ENCODE data around the gene WNT11. TPM values are rescaled to one million over a fixed set of nuclear protein-coding genes. Genes with fewer than 3 reads are reported as not detected.

The WNT11 gene
- polyA plus RNA-seq, 1 donor from 2014 or later = 2.3 TPM

DNA sequence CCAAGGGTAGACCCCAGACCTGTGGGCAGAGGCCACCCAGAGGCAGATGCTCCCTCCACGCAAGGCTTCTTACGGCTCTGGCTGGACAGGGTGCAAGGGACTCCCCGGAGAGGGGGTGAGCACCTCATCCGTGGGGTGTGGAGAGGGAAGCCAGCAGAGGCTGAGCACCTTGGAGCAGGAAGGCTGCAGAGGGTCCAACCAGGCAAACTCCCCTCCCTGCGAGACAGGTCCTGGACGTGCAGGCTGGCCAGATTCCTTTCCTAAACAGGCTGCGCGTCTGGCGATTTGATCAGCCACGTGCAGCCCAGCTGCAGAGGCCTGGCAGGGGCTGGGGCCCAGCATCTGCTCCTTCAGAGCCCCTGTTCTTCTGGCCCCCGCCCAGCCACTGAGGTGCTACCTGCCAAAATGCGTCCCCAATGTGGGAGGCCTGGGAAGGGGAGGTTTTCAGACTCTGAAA is 49.3 kb downstream of the WNT11 start:
- TF ChIP-seq, protein P1, sequence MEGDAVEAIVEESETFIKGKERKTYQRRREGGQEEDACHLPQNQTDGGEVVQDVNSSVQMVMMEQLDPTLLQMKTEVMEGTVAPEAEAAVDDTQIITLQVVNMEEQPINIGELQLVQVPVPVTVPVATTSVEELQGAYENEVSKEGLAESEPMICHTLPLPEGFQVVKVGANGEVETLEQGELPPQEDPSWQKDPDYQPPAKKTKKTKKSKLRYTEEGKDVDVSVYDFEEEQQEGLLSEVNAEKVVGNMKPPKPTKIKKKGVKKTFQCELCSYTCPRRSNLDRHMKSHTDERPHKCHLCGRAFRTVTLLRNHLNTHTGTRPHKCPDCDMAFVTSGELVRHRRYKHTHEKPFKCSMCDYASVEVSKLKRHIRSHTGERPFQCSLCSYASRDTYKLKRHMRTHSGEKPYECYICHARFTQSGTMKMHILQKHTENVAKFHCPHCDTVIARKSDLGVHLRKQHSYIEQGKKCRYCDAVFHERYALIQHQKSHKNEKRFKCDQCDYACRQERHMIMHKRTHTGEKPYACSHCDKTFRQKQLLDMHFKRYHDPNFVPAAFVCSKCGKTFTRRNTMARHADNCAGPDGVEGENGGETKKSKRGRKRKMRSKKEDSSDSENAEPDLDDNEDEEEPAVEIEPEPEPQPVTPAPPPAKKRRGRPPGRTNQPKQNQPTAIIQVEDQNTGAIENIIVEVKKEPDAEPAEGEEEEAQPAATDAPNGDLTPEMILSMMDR (IDR thresholded peaks at IDR 0.05; ENCODE audit: poor library complexity, severe bottlenecking) = no peak
- no peak for TF ChIP-seq SMC3 (conservative IDR thresholded peaks at IDR 0.05; ENCODE audit: poor library complexity)
- TF ChIP-seq MXI1 (conservative IDR thresholded peaks at IDR 0.05; ENCODE audit: poor library complexity, severe bottlenecking) = no peak
- no peak for TF ChIP-seq TAF1 (IDR thresholded peaks at IDR 0.05; ENCODE audit: low read depth)
- TF ChIP-seq, protein P2, sequence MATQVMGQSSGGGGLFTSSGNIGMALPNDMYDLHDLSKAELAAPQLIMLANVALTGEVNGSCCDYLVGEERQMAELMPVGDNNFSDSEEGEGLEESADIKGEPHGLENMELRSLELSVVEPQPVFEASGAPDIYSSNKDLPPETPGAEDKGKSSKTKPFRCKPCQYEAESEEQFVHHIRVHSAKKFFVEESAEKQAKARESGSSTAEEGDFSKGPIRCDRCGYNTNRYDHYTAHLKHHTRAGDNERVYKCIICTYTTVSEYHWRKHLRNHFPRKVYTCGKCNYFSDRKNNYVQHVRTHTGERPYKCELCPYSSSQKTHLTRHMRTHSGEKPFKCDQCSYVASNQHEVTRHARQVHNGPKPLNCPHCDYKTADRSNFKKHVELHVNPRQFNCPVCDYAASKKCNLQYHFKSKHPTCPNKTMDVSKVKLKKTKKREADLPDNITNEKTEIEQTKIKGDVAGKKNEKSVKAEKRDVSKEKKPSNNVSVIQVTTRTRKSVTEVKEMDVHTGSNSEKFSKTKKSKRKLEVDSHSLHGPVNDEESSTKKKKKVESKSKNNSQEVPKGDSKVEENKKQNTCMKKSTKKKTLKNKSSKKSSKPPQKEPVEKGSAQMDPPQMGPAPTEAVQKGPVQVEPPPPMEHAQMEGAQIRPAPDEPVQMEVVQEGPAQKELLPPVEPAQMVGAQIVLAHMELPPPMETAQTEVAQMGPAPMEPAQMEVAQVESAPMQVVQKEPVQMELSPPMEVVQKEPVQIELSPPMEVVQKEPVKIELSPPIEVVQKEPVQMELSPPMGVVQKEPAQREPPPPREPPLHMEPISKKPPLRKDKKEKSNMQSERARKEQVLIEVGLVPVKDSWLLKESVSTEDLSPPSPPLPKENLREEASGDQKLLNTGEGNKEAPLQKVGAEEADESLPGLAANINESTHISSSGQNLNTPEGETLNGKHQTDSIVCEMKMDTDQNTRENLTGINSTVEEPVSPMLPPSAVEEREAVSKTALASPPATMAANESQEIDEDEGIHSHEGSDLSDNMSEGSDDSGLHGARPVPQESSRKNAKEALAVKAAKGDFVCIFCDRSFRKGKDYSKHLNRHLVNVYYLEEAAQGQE (IDR thresholded peaks at IDR 0.05; ENCODE audit: borderline replicate concordance) = no peak
- TF ChIP-seq RAD21 (conservative IDR thresholded peaks at IDR 0.05) = no peak
- no peak for TF ChIP-seq POLR2AphosphoS5 (IDR thresholded peaks at IDR 0.05)
- no peak for TF ChIP-seq EP300 (conservative IDR thresholded peaks at IDR 0.05; ENCODE audit: poor library complexity, severe bottlenecking)
- no peak for TF ChIP-seq EZH2 (IDR thresholded peaks at IDR 0.05; ENCODE audit: borderline replicate concordance, insufficient read depth, low read length, poor library complexity, severe bottlenecking)
- H3K9ac ChIP-seq (ENCODE audit: low read length) = no peak overlapping the region
- H3K4me2 ChIP-seq (ENCODE audit: low read length) = no peak overlapping the region
- H2AFZ ChIP-seq (ENCODE audit: low read depth, low read length) = no peak overlapping the region
- H4K20me1 ChIP-seq (ENCODE audit: insufficient read depth) = no peaks in the 10 kb centered on the region
- H3K27me3 ChIP-seq (ENCODE audit: insufficient read depth, low read depth, low read length) = no peaks in the 10 kb centered on the region
- H3K79me2 ChIP-seq (replicated peaks; ENCODE audit: insufficient read depth, low read length) = no peaks in the 10 kb centered on the region
- H3K4me3 ChIP-seq (ENCODE audit: low read length) = no peak overlapping the region
- H3K9me3 ChIP-seq (ENCODE audit: low read length) = no peaks in the 10 kb centered on the region
- H3K36me3 ChIP-seq (ENCODE audit: insufficient read depth, low read length) = no peaks in the 10 kb centered on the region
- H3K9me2 ChIP-seq (ENCODE audit: insufficient read depth, low read length) = no peaks in the 10 kb centered on the region
- H3K27ac ChIP-seq (ENCODE audit: low read length) = no peak overlapping the region
- H3F3A ChIP-seq (ENCODE audit: insufficient read depth, low read length, poor library complexity, severe bottlenecking) = no peaks in the 10 kb centered on the region

DNA sequence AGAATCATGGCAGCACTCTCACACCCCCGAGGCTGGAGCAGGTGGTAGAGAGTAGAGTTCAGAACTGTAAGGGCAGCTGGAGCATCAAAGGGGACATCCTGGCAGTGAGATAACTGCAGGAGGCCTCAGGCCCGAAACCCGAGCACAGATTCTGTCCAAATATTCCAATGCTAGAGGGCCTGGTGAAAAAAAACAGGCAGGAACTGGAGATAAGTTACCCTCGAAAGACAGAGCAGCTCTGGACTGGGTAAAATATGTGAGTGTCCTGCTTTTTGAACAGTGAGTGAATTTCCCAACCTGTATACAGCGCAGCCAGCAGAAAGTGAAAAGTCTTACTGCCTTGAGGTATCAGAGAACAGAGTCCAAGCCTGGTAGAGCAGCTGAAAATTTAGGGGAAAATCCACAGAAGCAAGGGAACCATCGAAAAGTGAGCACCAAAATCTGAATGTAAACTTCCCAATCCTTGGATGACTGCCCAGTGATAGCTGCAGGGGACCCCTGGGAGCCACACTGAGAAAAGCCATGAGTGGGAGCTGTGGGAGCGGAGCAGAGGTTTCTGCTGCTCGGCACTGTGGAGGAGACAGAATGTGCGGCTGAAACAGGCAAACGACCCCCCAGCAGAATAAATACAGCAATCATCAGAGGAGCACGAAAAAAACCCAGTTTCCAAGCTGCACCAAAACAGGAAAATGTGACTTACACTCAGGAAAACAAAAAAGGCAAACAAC is 50.6 kb downstream of the WNT11 start:
- Histone ChIP-seq H3K9ac (ENCODE audit: low read length) (no peak overlapping the region), H4K20me1 (ENCODE audit: insufficient read depth) (no peaks in the 10 kb centered on the region), H2AFZ (ENCODE audit: low read depth, low read length) (no peak overlapping the region), H3K27me3 (ENCODE audit: insufficient read depth, low read depth, low read length) (no peaks in the 10 kb centered on the region), H3K4me3 (ENCODE audit: low read length) (no peak overlapping the region), H3K4me2 (ENCODE audit: low read length) (no peak overlapping the region), H3K36me3 (ENCODE audit: insufficient read depth, low read length) (no peaks in the 10 kb centered on the region), H3K9me3 (ENCODE audit: low read length) (no peaks in the 10 kb centered on the region), H3F3A (ENCODE audit: insufficient read depth, low read length, poor library complexity, severe bottlenecking) (no peaks in the 10 kb centered on the region), H3K9me2 (ENCODE audit: insufficient read depth, low read length) (no peaks in the 10 kb centered on the region), H3K27ac (ENCODE audit: low read length) (no peak overlapping the region), H3K79me2 (replicated peaks; ENCODE audit: insufficient read depth, low read length) (no peaks in the 10 kb centered on the region)
- TF ChIP-seq, protein P2 (IDR thresholded peaks at IDR 0.05; ENCODE audit: borderline replicate concordance) = no peak
- no peak for TF ChIP-seq EP300 (conservative IDR thresholded peaks at IDR 0.05; ENCODE audit: poor library complexity, severe bottlenecking)
- TF ChIP-seq, protein P1 (IDR thresholded peaks at IDR 0.05; ENCODE audit: poor library complexity, severe bottlenecking) = no peak
- no peak for TF ChIP-seq SMC3 (conservative IDR thresholded peaks at IDR 0.05; ENCODE audit: poor library complexity)
- no peak for TF ChIP-seq EZH2 (IDR thresholded peaks at IDR 0.05; ENCODE audit: borderline replicate concordance, insufficient read depth, low read length, poor library complexity, severe bottlenecking)
- no peak for TF ChIP-seq TAF1 (IDR thresholded peaks at IDR 0.05; ENCODE audit: low read depth)
- TF ChIP-seq RAD21 (conservative IDR thresholded peaks at IDR 0.05) = no peak
